Fibroblast of the conjunctiva (primary cell): Measurements from ENCODE around the gene GPR132.
"Not testable (repeated sequence)": the region's sequence is repeated elsewhere in the genome, so short reads cannot be mapped to it uniquely, and the experiment has no call there.

Experiments used
- DNase-seq: peaks from one replicate; pipeline ENCODE4 v3.0.0-alpha.2; 2010; ENCODE audit warnings: low read depth

Gene GPR132

GRCh38 chr14:105091054-105091516 lies 25.9 kb upstream of the GPR132 start:
- no peak for DNase-seq

- no peak for DNase-seq
Measured at GRCh38 chr14:105090493-105091053, 25.3 kb upstream of the GPR132 start.

GRCh38 chr14:105089746-105090492 lies 24.7 kb upstream of the GPR132 start:
- no peak for DNase-seq

GRCh38 chr14:105088812-105089745 lies 23.8 kb upstream of the GPR132 start:
- no peak for DNase-seq

- no peak for DNase-seq
Measured at GRCh38 chr14:105087963-105088811, 23.0 kb upstream of the GPR132 start.

- no peak for DNase-seq
Measured at GRCh38 chr14:105087308-105087962, 22.2 kb upstream of the GPR132 start.

- no peak for DNase-seq
Measured at GRCh38 chr14:105086833-105087307, 21.6 kb upstream of the GPR132 start.

- DNase-seq, result no peak
Measured at GRCh38 chr14:105085766-105086165, 20.5 kb upstream of the GPR132 start.

GRCh38 chr14:105084741-105085571 lies 19.7 kb upstream of the GPR132 start:
- no peak for DNase-seq

- DNase-seq, result no peak
Measured at GRCh38 chr14:105083926-105084685, 18.9 kb upstream of the GPR132 start.

GRCh38 chr14:105082703-105083102 lies 17.5 kb upstream of the GPR132 start:
- no peak for DNase-seq

- DNase-seq, result not testable (repeated sequence)
Measured at GRCh38 chr14:105081473-105081872, 16.2 kb upstream of the GPR132 start.

- DNase-seq, result no peak
Measured at GRCh38 chr14:105080161-105080560, 14.9 kb upstream of the GPR132 start.

GRCh38 chr14:105078294-105078693 lies 13.1 kb upstream of the GPR132 start:
- no peak for DNase-seq

- DNase-seq, result no peak
Measured at GRCh38 chr14:105077649-105077995, 12.4 kb upstream of the GPR132 start.

- DNase-seq, result no peak
Measured at GRCh38 chr14:105076805-105077648, 11.8 kb upstream of the GPR132 start.

GRCh38 chr14:105076296-105076804 lies 11.1 kb upstream of the GPR132 start:
- no peak for DNase-seq
